MCF 10A (cell line): ENCODE measurements around the gene TRIM54. TPM values are rescaled to one million over a fixed set of nuclear protein-coding genes. Genes with fewer than 3 reads are reported as not detected.

ENCODE experiments used
- BruUV-seq: library from RNA; stranded (reverse); fragments of 400-500 nt; replicated peaks from 2 replicates; lab custom pipeline; 2021; lab: Mats Ljungman, UMichigan
- CTCF ChIA-PET: fragments of 300-600 bp; sonication (Branson Sonifier 250); formaldehyde crosslinking; extraction: SDS; loops from one replicate; lab custom pipeline; 2021; ENCODE audit warnings: antibody characterized with exemption, inconsistent platforms; lab: Yijun Ruan, JAX
- POLR2A ChIA-PET: fragments of 300-600, 350-650 bp; sonication (Branson Sonifier 250); formaldehyde crosslinking; extraction: SDS; loops from one replicate; lab custom pipeline; 2020; ENCODE audit warnings: antibody characterized with exemption, inconsistent platforms; lab: Yijun Ruan, JAX
- DNase-seq: peaks from one replicate; pipeline ENCODE4 v3.0.0-alpha.2; 2018; ENCODE audit not compliant: unreplicated experiment
- H3K27ac Mint-ChIP-seq: one replicate; pipeline ENCODE4 v1.8.0; 2022; ENCODE audit warnings: mild to moderate bottlenecking, low read depth, mixed read lengths; ENCODE audit not compliant: unreplicated experiment
- H3K27me3 Mint-ChIP-seq: one replicate; pipeline ENCODE4 v1.8.0; 2022; ENCODE audit warnings: mixed read lengths; ENCODE audit not compliant: insufficient read depth, unreplicated experiment
- H3K36me3 Mint-ChIP-seq: one replicate; pipeline ENCODE4 v1.8.0; 2022; ENCODE audit warnings: mild to moderate bottlenecking, moderate library complexity, mixed read lengths; ENCODE audit not compliant: insufficient read depth, unreplicated experiment
- H3K4me1 Mint-ChIP-seq: one replicate; pipeline ENCODE4 v1.8.0; 2022; ENCODE audit warnings: mixed read lengths; ENCODE audit not compliant: insufficient read depth, unreplicated experiment
- H3K4me3 Mint-ChIP-seq: one replicate; pipeline ENCODE4 v1.8.0; 2022; ENCODE audit warnings: mild to moderate bottlenecking, moderate library complexity, mixed read lengths; ENCODE audit not compliant: unreplicated experiment
- H3K9me3 Mint-ChIP-seq: one replicate; pipeline ENCODE4 v1.8.0; 2022; ENCODE audit warnings: mixed read lengths; ENCODE audit not compliant: unreplicated experiment
- intact Hi-C: fragments of 100-400 bp; cut with micrococcal nuclease; formaldehyde crosslinking; loops from 2 replicates; pipeline ENCODE4 v1.14.1; 2022
- total RNA-seq: library from RNA; stranded (reverse); gene quantifications from 2 replicates; pipeline ENCODE4 v1.2.3, GENCODE V29; 2022
- TF ChIP-seq, protein P1 (sequence below): fragments of 200-600 bp; IDR thresholded peaks from one replicate; pipeline ENCODE4 v1.8.0; 2022; ENCODE audit warnings: antibody characterized with exemption, mild to moderate bottlenecking; ENCODE audit not compliant: unreplicated experiment

Gene TRIM54
- total RNA-seq, 1 experiment from 2014 or later = not detected

GRCh38 chr2:27320958-27321543, 38.8 kb downstream of the TRIM54 start:
- Mint-ChIP-seq H3K4me3 (peak overlapping the region; percentile 91), H3K9me3 (no peaks in the 10 kb centered on the region), H3K27me3 (no peaks in the 10 kb centered on the region), H3K4me1 (peaks cover 23% of the 10 kb centered on the region), H3K27ac (peak overlapping the region; percentile 99), H3K36me3 (peaks cover 45% of the 10 kb centered on the region)
- TF ChIP-seq, protein P1, sequence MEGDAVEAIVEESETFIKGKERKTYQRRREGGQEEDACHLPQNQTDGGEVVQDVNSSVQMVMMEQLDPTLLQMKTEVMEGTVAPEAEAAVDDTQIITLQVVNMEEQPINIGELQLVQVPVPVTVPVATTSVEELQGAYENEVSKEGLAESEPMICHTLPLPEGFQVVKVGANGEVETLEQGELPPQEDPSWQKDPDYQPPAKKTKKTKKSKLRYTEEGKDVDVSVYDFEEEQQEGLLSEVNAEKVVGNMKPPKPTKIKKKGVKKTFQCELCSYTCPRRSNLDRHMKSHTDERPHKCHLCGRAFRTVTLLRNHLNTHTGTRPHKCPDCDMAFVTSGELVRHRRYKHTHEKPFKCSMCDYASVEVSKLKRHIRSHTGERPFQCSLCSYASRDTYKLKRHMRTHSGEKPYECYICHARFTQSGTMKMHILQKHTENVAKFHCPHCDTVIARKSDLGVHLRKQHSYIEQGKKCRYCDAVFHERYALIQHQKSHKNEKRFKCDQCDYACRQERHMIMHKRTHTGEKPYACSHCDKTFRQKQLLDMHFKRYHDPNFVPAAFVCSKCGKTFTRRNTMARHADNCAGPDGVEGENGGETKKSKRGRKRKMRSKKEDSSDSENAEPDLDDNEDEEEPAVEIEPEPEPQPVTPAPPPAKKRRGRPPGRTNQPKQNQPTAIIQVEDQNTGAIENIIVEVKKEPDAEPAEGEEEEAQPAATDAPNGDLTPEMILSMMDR = peak; percentile 48
- CTCF ChIA-PET = interaction anchor here (0.5 to 7.8 kb wide), 14 partner anchors 11 to 245 kb away, joined by 3 to 47 read pairs (median 4); partner anchors contain the start of genes EIF2B4 and SNX17
- POLR2A ChIA-PET = interaction anchor here (0.7 to 5.6 kb wide), 17 partner anchors 9 to 270 kb away, joined by 3 to 142 read pairs (median 5); partner anchors contain the start of genes AGBL5, EIF2B4, GTF3C2 and PPM1G
- peak; percentile 99 for DNase-seq
- no TSS peak for BruUV-seq
- intact Hi-C loops = loop anchor here (1.0 to 2.0 kb wide), 3 partner anchors 35 to 362 kb away; partner anchors contain the start of genes EIF2B4, GTF3C2 and SNX17

- peak overlapping the region; percentile 91 for H3K4me3 Mint-ChIP-seq
- H3K27me3 Mint-ChIP-seq = no peaks in the 10 kb centered on the region
- ChIA-PET CTCF (interaction anchor here (0.5 to 7.8 kb wide), 10 partner anchors 15 to 399 kb away, joined by 3 to 47 read pairs (median 6); partner anchors contain the start of genes EIF2B4 and SNX17), POLR2A (interaction anchor here (0.7 to 5.6 kb wide), 32 partner anchors 10 to 351 kb away, joined by 3 to 142 read pairs (median 6); partner anchors contain the start of genes AGBL5, EIF2B4, GTF3C2 and OST4)
- DNase-seq = peak; percentile 25
- H3K4me1 Mint-ChIP-seq = peaks cover 23% of the 10 kb centered on the region
- intact Hi-C loops = no loop called here
- H3K9me3 Mint-ChIP-seq = no peaks in the 10 kb centered on the region
- peak overlapping the region; percentile 99 for H3K27ac Mint-ChIP-seq
- TSS peak; percentile 83 for BruUV-seq
- H3K36me3 Mint-ChIP-seq = peaks cover 55% of the 10 kb centered on the region
- TF ChIP-seq, protein P1 = no peak
Measured at GRCh38 chr2:27322301-27322765, 40.1 kb downstream of the TRIM54 start.

DNA sequence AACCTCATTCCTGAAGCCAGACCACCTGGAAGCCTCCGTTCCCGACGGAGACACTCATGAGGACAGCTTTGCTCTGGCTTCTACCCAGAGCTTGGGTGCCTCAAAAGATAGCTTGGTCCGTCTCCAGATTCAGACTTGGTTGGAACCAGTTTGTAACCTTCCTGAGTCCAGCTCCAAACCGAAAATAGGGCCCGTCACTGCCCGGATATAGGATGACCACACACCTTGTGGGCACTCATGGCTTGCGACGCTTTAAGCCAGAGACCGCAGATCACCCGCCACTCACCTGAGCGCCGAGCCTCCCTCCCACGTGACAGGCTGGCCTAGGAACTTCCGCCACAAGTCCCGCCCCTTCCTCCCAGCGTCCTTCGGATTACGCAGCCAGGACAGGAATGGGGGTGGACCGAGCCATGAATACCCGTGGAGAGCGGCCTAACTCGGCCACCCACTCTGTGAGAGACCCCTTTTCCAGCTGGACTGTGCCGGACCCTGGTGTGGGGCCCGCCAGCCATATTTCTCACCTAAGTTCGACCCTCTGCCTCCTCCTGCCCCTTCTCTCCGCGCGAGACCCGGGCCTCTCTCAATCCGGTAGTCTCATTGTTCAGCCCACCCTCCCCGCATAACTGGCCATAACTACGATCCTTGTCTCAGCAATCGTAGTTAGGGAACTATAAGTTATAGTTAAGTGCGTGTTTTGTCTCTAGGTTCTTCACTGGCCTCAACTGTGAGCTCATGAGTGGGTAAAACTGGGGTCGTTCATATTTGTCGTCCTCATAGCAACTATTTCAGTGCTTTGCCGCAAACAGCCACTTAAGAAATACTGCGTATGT, 40.8 kb downstream of the TRIM54 start, which contains the start of gene MPV17:
TSS of gene MPV17 (minus strand) at position 332 of the 830 bp plus-strand sequence. CDS start 580 bp downstream, outside the sequence.
- intact Hi-C loops = no loop called here
- Mint-ChIP-seq H3K9me3 (no peaks in the 10 kb centered on the region), H3K36me3 (peaks cover 56% of the 10 kb centered on the region), H3K4me3 (peak within 1 kb of the TSS; percentile 91), H3K4me1 (peaks cover 23% of the 10 kb centered on the region), H3K27me3 (no peaks in the 10 kb centered on the region), H3K27ac (peak within 1 kb of the TSS; percentile 99)
- TF ChIP-seq, protein P1 = no peak
- CTCF ChIA-PET = interaction anchor here (0.5 to 7.8 kb wide), 10 partner anchors 9 to 405 kb away, joined by 3 to 47 read pairs (median 6); partner anchors contain the start of genes EIF2B4 and SNX17
- POLR2A ChIA-PET = interaction anchor here (0.6 to 5.6 kb wide), 35 partner anchors 10 to 1482 kb away, joined by 3 to 142 read pairs (median 6); partner anchors contain the start of genes AGBL5, EIF2B4, GTF3C2 and OST4
- TSS peak; percentile 93 for BruUV-seq
- peak; percentile 95 for DNase-seq
